Measurements from ENCODE around the gene SKIDA1. TPM values are rescaled to one million over a fixed set of nuclear protein-coding genes. Genes with fewer than 3 reads are reported as not detected.

Gene SKIDA1
- total and polyA plus RNA-seq, 2 experiments from 2014 or later: 1.5 to 3.5 TPM

- H3K4me2 ChIP-seq: no peak overlapping the region
- H4K20me1 ChIP-seq (replicated peaks; ENCODE audit: insufficient read depth): no peaks in the 10 kb centered on the region
- H3K4me3 Mint-ChIP-seq: no peak overlapping the region
- H3K79me2 ChIP-seq (replicated peaks; ENCODE audit: insufficient read depth): no peaks in the 10 kb centered on the region; the same call in 1 of the 2 replicates
- H3K36me3 ChIP-seq (ENCODE audit: insufficient read depth): no peaks in the 10 kb centered on the region
- TF ChIP-seq ZNF114 (CRISPR knock-in tag; IDR thresholded peaks at IDR 0.05) (no peak), REST (IDR thresholded peaks at IDR 0.05; ENCODE audit: unreplicated experiment) (no peak), ETS1 (IDR thresholded peaks at IDR 0.05) (no peak), STAT1 (IDR thresholded peaks at IDR 0.05; ENCODE audit: unreplicated experiment) (no peak), CREB1 (CRISPR knock-in tag; IDR thresholded peaks at IDR 0.05; ENCODE audit: low read depth) (no peak), CTCF (conservative IDR thresholded peaks at IDR 0.05; ENCODE audit: low read depth in 2 of 2) (no peak), JUNB (IDR thresholded peaks at IDR 0.05; ENCODE audit: unreplicated experiment) (no peak), POLR2AphosphoS5 (IDR thresholded peaks at IDR 0.05; ENCODE audit: low read depth) (no peak), NANOG (IDR thresholded peaks at IDR 0.05; ENCODE audit: borderline replicate concordance) (no peak)
- no peaks in the 10 kb centered on the region for H3K9me2 ChIP-seq (ENCODE audit: insufficient read depth)
- H3K27me3 ChIP-seq (ENCODE audit: insufficient read depth): peaks cover 22% of the 10 kb centered on the region
- peaks cover 5% of the 10 kb centered on the region; the same call in 1 of the 2 replicates for H3F3A ChIP-seq (replicated peaks; ENCODE audit: low read depth)
- peaks cover 31% of the 10 kb centered on the region for H3K4me1 Mint-ChIP-seq
- peaks cover 13% of the 10 kb centered on the region; the same call in 1 of the 2 replicates for H3K4me1 ChIP-seq (ENCODE audit: insufficient read depth)
- no peaks in the 10 kb centered on the region for H3K9me3 Mint-ChIP-seq
- ATAC-seq: no peak
- DNase-seq (ENCODE audit: low spot score): no peak
- no peak overlapping the region for H2AFZ ChIP-seq
- H3K27me3 Mint-ChIP-seq (ENCODE audit: insufficient read depth, low read depth, poor library complexity): peaks cover 24% of the 10 kb centered on the region
- peaks cover 6% of the 10 kb centered on the region for H3K36me3 Mint-ChIP-seq (ENCODE audit: low read depth)
- no peak overlapping the region for H3K4me3 ChIP-seq
- no peak overlapping the region for H3K27ac ChIP-seq (ENCODE audit: low read depth)
- H3K27ac Mint-ChIP-seq: no peak overlapping the region
Observed at GRCh38 chr10:21492421-21492820, 33.1 kb downstream of the SKIDA1 start.

- Histone ChIP-seq H3K4me2 (no peak overlapping the region), H3F3A (replicated peaks; ENCODE audit: low read depth) (peaks cover 5% of the 10 kb centered on the region; the same call in 1 of the 2 replicates), H3K4me3 (no peak overlapping the region), H3K36me3 (ENCODE audit: insufficient read depth) (no peaks in the 10 kb centered on the region), H2AFZ (no peak overlapping the region), H4K20me1 (replicated peaks; ENCODE audit: insufficient read depth) (no peaks in the 10 kb centered on the region), H3K27me3 (ENCODE audit: insufficient read depth) (peaks cover 21% of the 10 kb centered on the region), H3K9me2 (ENCODE audit: insufficient read depth) (no peaks in the 10 kb centered on the region), H3K27ac (ENCODE audit: low read depth) (no peak overlapping the region), H3K79me2 (replicated peaks; ENCODE audit: insufficient read depth) (no peaks in the 10 kb centered on the region; the same call in 1 of the 2 replicates), H3K4me1 (ENCODE audit: insufficient read depth) (peaks cover 13% of the 10 kb centered on the region; the same call in 1 of the 2 replicates)
- peaks cover 30% of the 10 kb centered on the region for H3K4me1 Mint-ChIP-seq
- peaks cover 8% of the 10 kb centered on the region; the same call in 2 of the 3 replicates for H3K36me3 Mint-ChIP-seq (ENCODE audit: low read depth)
- DNase-seq (ENCODE audit: low spot score) (no peak), ATAC-seq (no peak)
- no peak overlapping the region for H3K4me3 Mint-ChIP-seq
- H3K9me3 Mint-ChIP-seq: no peaks in the 10 kb centered on the region
- peaks cover 26% of the 10 kb centered on the region for H3K27me3 Mint-ChIP-seq (ENCODE audit: insufficient read depth, low read depth, poor library complexity)
- H3K27ac Mint-ChIP-seq: no peak overlapping the region
- no peak for TF ChIP-seq ZNF462 (CRISPR knock-in tag; IDR thresholded peaks at IDR 0.05)
Observed at GRCh38 chr10:21490711-21491105, 34.8 kb downstream of the SKIDA1 start.
